Lung microvascular endothelial cell (primary cell): ENCODE measurements around the gene ICAM4. TPM values are rescaled to one million over a fixed set of nuclear protein-coding genes. Genes with fewer than 3 reads are reported as not detected.
"Not testable (repeated sequence)": the region's sequence is repeated elsewhere in the genome, so short reads cannot be mapped to it uniquely, and the experiment has no call there.

Experiments
- DNase-seq, 2 donors: peaks; one replicate each; pipeline versions ENCODE4 v3.0.0 to v3.0.0-alpha.2; 2010; ENCODE audit warnings: low read depth in 2 of 2
- total RNA-seq: library from RNA; depleted of rRNA; stranded (reverse); fragments of >200 nt; gene quantifications from 2 replicates; pipeline ENCODE4 v1.2.1, GENCODE V29; 2014

The ICAM4 gene
- total RNA-seq, 1 donor from 2014 or later: not detected

GRCh38 chr19:10317857-10318462 lies 31.2 kb downstream of the ICAM4 start:
- no peak for DNase-seq

GRCh38 chr19:10318807-10319682 lies 32.3 kb downstream of the ICAM4 start:
- no peak for DNase-seq

- DNase-seq: no peak
Measured at GRCh38 chr19:10320602-10321416, 34.1 kb downstream of the ICAM4 start.

- DNase-seq: no peak
Measured at GRCh38 chr19:10321417-10321797, 34.7 kb downstream of the ICAM4 start.

- no peak for DNase-seq
Measured at GRCh38 chr19:10321874-10322835, 35.4 kb downstream of the ICAM4 start.

GRCh38 chr19:10325732-10326131 lies 39.0 kb downstream of the ICAM4 start:
- no peak for DNase-seq

GRCh38 chr19:10327793-10328192 lies 41.0 kb downstream of the ICAM4 start:
- DNase-seq: no peak

- DNase-seq: no peak
Measured at GRCh38 chr19:10328558-10329429, 42.0 kb downstream of the ICAM4 start.

GRCh38 chr19:10329555-10329954 lies 42.8 kb downstream of the ICAM4 start:
- no peak for DNase-seq

GRCh38 chr19:10332158-10332964 lies 45.6 kb downstream of the ICAM4 start:
- DNase-seq: no peak

GRCh38 chr19:10332965-10333757 lies 46.4 kb downstream of the ICAM4 start, which contains the start of gene RAVER1:
RAVER1 (minus strand) TSS chr19:10333529; CDS start chr19:10333507, 22 bp downstream.
- DNase-seq: peak; percentile 99

- DNase-seq: peak in 1 of 2 donors; percentile 38
Measured at GRCh38 chr19:10333758-10334587, 47.2 kb downstream of the ICAM4 start.

GRCh38 chr19:10334588-10335351 lies 48.0 kb downstream of the ICAM4 start:
- DNase-seq: peak; percentile 96

GRCh38 chr19:10335352-10335985 lies 48.7 kb downstream of the ICAM4 start:
- no peak for DNase-seq

- not testable (repeated sequence) for DNase-seq
Measured at GRCh38 chr19:10336725-10337124, 50.0 kb downstream of the ICAM4 start.
